ENCODE measurements around the gene BEST2.

Gene BEST2

GRCh38 chr19:12730064-12730463 lies 21.5 kb upstream of the BEST2 start:
- no peak for DNase-seq (ENCODE audit: low read depth)

- DNase-seq (ENCODE audit: low read depth): no peak
Observed at GRCh38 chr19:12731337-12731736, 20.3 kb upstream of the BEST2 start.

GRCh38 chr19:12733369-12734214 lies 18.0 kb upstream of the BEST2 start:
- peak; percentile 57 for DNase-seq (ENCODE audit: low read depth)

GRCh38 chr19:12736995-12737834 lies 14.4 kb upstream of the BEST2 start, which contains the start of gene GET3:
TSS of gene GET3 (plus strand) at chr19:12737497. CDS start at chr19:12737506, 9 bp downstream.
- DNase-seq (ENCODE audit: low read depth): peak; percentile 100

GRCh38 chr19:12737835-12738351 lies 13.7 kb upstream of the BEST2 start:
- no peak for DNase-seq (ENCODE audit: low read depth)

GRCh38 chr19:12745166-12745897 lies 6.3 kb upstream of the BEST2 start:
- no peak for DNase-seq (ENCODE audit: low read depth)

GRCh38 chr19:12748489-12748888 lies 3.1 kb upstream of the BEST2 start:
- DNase-seq (ENCODE audit: low read depth): no peak

- DNase-seq (ENCODE audit: low read depth): no peak
Observed at GRCh38 chr19:12749938-12750521, 1.6 kb upstream of the BEST2 start.

- DNase-seq (ENCODE audit: low read depth): no peak
Observed at GRCh38 chr19:12750851-12751250, 740 bp upstream of the BEST2 start.

- no peak for DNase-seq (ENCODE audit: low read depth)
Observed at GRCh38 chr19:12752056-12752781, 628 bp downstream of the BEST2 start.

GRCh38 chr19:12754465-12755196 lies 3.0 kb downstream of the BEST2 start:
- DNase-seq (ENCODE audit: low read depth): no peak

GRCh38 chr19:12756150-12756883 lies 4.7 kb downstream of the BEST2 start:
- DNase-seq (ENCODE audit: low read depth): no peak

- peak; percentile 37 for DNase-seq (ENCODE audit: low read depth)
Observed at GRCh38 chr19:12757544-12758274, 6.1 kb downstream of the BEST2 start.

GRCh38 chr19:12759686-12760085 lies 8.1 kb downstream of the BEST2 start:
- no peak for DNase-seq (ENCODE audit: low read depth)

- DNase-seq (ENCODE audit: low read depth): no peak
Observed at GRCh38 chr19:12763100-12763499, 11.5 kb downstream of the BEST2 start.

- no peak for DNase-seq (ENCODE audit: low read depth)
Observed at GRCh38 chr19:12764698-12765097, 13.1 kb downstream of the BEST2 start.

GRCh38 chr19:12766051-12766521 lies 14.5 kb downstream of the BEST2 start:
- peak; percentile 59 for DNase-seq (ENCODE audit: low read depth)

GRCh38 chr19:12767150-12767549 lies 15.6 kb downstream of the BEST2 start:
- DNase-seq (ENCODE audit: low read depth): no peak

GRCh38 chr19:12767666-12768065 lies 16.1 kb downstream of the BEST2 start:
- DNase-seq (ENCODE audit: low read depth): no peak

All from stromal cell of bone marrow (primary cell).